ENCODE data around the gene BTAF1.
"Not testable (repeated sequence)": the region's sequence is repeated elsewhere in the genome, so short reads cannot be mapped to it uniquely, and the experiment has no call there.

The BTAF1 gene
- 238 to 256 reads per million in 2 experiments for total RNA-seq

- DNase-seq (ENCODE audit: low read depth): peak; percentile 88
These were observed at the start of gene BTAF1 for GRCh38 chr10:91923371-91924211. TSS of gene BTAF1 (plus strand) at chr10:91923770. CDS start at chr10:91924077, 307 bp downstream.

DNA sequence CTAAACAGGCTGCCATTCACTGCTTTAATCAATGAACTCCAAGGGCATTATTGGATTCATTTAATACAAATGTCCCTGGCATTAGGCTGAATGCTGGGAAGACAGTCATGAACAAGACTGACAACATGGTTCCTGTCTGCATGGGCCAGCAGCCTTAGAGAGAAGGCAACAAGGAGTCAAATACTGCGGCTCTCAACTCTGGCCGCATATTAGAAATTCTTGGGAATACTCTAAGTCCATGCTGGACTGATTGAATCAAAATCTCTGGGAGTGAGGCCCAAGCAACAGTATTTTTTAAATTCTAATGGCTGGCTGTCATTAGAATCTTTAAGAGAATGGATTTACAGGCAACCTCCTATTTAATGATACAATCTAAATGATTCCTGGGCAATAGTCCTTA lies 48.4 kb upstream of the BTAF1 start:
- DNase-seq (ENCODE audit: low read depth): no peak

DNA sequence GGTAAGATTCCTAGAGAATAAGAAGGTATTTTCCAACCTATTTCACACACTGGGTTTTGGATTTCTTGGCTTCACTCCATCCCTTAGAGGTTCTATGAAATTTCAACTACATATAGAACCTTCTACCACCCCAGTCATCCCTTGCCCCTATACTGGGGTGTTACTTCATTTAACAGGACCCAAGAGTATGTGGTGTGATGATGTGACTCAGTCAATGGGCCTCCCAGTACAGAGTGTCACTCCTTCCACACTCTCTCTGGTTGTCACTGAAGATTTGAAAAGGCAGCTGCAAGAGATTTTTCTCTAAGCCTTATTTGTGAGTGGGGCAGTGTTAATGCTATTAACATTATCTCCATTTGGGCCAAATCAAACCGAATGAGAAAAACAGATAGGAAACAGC lies 47.8 kb upstream of the BTAF1 start:
- DNase-seq (ENCODE audit: low read depth): no peak

GRCh38 chr10:91879515-91880170 lies 43.9 kb upstream of the BTAF1 start:
- no peak for DNase-seq (ENCODE audit: low read depth)

DNA sequence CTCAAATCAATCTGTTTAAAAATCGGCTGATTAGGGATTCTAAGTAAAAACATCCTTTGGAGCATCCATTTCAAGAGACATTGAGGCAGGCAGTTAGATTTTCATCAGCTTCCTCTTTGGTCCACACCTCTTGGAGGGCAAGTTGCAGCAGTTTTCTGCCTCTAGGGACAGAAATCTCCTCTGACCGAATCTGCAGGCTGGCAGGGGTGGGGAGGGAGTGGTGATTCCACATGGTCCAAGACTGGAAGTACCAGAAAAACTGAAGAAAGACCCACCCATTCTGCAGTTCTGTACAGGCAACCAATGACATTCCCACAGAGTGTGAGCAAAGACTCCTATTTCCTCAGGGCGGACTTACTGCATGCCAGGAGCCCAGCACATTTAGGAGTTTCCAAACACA lies 43.3 kb upstream of the BTAF1 start:
- no peak for DNase-seq (ENCODE audit: low read depth)

DNA sequence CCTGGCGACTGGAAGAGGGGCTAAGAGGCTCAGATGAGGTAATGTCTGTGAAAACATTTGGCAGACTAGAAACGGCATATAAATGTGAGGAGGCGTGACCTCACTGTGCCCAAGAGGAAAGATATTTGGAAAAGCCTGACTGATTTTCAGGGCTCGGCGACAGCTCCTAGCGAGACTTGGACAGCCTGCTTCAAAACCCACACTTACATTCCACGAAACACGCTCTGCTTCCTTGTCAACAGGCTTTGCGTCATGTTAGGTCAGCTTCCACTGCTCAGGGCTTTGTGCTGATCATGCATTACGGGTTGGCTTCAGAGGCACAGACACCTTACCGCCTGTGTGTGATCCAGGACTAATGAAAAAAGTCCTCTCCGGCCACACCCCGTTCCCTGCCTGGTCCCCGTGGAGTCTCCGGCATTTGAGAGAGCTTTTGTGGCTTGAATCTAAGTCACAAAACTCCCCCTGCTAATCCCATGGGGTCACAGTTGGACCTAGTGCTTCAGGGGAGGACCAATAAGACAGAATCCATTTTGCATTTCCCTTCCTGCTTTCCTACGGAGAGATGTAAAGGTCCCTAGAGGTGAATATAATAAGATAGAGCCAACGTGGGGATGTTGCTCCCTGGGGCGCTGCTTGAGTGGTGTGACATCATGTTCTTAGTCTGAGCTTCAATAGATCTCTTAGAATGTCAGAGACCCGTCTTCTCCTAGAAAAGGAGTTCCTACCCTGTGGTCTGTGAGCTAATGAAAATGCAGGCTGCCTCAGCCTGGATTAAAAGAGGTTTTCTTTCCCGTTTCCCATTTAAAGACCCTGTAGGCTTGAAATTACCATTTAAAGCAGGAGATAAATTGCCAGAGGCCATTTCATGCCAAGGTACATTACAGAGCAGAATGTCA lies 39.8 kb upstream of the BTAF1 start:
- DNase-seq (ENCODE audit: low read depth): no peak

GRCh38 chr10:91884536-91884935 lies 39.0 kb upstream of the BTAF1 start:
- DNase-seq (ENCODE audit: low read depth): no peak

GRCh38 chr10:91885362-91886079 lies 38.0 kb upstream of the BTAF1 start:
- DNase-seq (ENCODE audit: low read depth): no peak

GRCh38 chr10:91886954-91887271 lies 36.7 kb upstream of the BTAF1 start:
- DNase-seq (ENCODE audit: low read depth): no peak

DNA sequence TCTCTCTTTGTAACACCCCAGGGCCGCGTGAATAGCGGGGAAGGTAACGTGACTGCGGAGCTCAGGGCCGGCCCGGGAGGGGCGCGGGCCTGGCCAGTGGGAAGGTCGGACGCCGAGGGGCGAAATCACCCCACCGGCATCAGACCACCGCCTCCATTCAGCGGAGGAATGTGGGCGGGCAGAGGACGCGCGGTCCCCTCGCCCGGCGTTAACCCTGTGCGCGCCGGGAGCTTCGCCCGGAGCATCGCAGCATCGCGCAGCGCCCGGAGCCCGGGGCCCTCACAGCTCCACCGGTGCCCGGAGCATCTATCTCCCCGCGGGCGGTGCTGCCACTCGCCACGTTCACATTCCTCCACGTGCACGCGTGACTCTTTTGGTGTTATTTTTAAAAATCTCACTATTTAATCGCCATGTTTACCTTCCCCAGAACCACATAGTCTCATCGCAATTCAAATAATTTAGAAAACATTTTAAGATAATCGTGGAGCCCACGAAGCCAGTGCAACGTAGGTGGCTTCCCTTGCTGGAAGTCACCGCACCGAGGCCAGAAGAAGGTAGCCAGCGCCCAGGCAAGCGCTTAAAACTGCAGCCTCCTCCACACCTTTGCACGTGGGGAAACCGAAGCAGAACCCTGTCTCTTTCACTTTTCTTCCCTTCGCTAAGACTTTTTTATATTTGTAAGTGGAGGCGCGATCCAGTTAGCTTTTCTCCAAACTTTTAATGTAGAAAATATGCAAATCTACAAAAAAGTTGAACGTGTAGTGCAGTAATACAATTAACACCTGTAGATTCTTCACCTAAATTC lies 36.1 kb upstream of the BTAF1 start:
- DNase-seq (ENCODE audit: low read depth): no peak

GRCh38 chr10:91891125-91892001 lies 32.2 kb upstream of the BTAF1 start:
- no peak for DNase-seq (ENCODE audit: low read depth)

DNA sequence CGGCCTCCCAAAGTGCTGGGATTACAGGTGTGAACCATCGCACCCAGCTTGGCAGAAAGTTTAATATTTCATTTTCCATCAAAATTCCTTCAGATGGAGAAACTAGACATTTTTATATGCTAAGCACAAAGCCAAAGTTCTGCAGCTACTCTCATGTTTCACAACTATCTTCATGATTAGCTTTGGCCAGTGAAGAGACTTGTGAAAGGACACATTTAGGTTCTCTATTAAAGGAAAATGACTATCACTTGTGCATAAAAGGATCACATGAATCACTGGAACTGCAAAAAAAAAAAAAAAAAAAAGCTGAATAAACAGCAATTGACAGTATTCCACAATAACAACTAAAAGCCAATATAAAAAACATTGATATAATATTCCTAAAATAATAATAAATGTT lies 30.5 kb upstream of the BTAF1 start:
- DNase-seq (ENCODE audit: low read depth): no peak

DNA sequence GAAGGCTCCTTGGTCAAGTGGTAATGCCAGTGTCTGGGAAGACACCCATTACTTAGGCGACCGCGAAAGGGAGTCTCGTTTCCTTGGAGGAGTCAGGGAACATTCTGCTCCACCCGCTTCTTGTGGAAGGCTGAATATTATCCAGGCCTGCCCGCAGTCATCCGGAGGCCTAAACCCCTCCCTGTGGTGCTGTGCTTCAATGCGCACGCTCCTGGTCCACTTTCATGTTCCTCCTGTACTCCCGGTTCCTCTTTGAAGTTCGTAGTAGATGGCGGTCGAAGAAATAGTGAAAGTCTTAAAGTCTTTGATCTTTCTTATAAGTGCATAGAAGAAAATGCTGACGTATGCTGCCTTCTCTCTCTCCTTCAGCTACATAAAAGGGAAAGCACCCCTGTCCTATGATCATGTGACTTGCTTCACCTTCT lies 29.3 kb upstream of the BTAF1 start:
- not testable (repeated sequence) for DNase-seq (ENCODE audit: low read depth)

DNA sequence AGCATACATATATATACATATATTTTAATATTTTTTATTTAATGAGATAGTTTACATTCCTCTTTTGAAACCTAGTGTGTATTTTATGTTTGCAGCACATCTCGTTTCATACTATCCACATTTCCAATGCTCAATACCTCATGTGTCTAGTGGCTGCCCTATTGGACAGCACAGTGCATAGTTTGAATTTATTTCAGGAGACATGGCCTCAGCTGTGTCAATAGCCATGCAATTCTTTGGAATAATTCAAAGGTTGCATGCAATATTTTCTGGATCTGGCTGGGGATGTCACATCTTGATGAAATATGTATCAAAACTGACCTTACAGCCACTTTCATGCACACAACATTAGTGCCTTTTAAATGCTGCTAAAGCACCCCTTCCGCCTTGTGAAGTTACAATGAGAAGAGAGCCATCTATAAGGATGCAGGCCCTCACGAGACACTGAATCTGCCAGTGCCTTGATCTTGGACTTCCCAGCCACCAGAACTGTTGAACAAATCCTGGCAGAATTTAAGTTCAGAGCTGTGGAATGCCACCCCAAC lies 27.3 kb upstream of the BTAF1 start:
- DNase-seq (ENCODE audit: low read depth): no peak

DNA sequence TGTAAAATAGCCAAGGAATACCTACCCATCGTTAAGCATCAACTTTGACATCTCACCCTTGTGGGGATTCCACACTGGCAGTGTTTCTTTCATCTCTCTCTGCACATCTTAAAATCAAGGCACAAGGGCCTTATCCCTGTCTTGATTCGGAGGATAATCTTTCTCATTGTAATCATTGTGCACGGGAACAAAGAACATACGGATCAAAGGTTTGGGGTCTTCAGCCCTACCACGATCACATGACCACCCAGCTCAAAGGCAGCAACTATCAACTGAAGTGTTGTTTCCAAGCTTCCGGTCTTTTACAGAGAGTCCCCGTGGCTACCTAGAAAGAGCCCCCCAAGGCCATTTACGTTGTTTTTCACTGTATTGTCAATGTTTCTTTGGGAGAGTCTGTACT lies 26.1 kb upstream of the BTAF1 start:
- no peak for DNase-seq (ENCODE audit: low read depth)

- DNase-seq (ENCODE audit: low read depth): no peak
These were observed 21.5 kb upstream of the BTAF1 start for GRCh38 chr10:91901784-91902677.

DNA sequence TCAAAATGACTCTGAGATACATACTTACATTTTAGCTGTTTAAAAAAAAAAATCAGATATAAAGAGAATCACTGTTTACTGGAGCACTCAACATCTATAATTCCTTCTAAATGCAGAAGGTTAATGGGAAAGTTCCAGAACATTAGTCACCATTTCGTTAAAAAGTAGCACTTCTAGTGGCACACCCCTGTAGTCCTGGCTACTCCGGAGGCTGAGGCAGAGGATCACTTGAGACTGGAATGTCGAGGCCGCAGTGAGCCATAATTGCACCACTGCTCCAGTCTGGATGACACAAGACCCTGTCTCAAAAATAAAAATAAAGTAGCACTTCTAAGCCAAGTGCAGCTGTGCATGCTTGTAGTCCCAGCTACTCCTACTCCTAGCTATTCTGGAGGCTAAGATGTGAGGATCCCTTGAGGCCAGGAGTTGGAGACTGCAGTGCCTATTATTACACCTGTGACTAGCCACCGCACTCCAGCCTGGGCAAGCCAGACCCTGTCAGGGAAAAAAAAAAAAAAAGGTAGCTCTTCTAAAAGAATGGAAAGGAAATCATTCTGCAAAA lies 16.5 kb upstream of the BTAF1 start:
- DNase-seq (ENCODE audit: low read depth): no peak

DNA sequence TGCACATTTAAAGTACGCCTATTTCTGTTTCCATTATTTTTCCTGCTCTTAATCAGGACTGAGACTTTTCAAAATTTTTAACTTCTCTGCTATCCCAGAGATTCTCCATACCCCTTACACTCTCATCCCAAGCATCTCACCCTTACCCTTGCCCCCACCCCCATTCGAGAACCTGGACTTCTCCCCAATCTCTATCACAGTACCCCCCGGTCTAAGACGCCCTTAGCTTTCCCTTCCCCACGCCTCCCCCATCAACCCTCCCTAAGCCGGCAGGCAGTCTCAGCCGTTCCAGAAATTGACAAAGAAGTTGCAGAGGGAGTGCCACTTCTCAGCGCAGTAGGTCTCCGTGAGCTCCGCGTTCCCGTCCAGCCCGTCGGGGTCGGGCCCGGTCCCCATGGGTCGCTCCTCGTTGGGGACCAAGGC lies 15.6 kb upstream of the BTAF1 start:
- no peak for DNase-seq (ENCODE audit: low read depth)

Measured in T follicular helper cell (primary cell).